ENCODE data around the gene PDCD6IP. TPM values are rescaled to one million over a fixed set of nuclear protein-coding genes. Genes with fewer than 3 reads are reported as not detected.

PDCD6IP gene
- total RNA-seq, 4 donors from 2014 or later = 177 to 319 (median 203) TPM

GRCh38 chr3:33825111-33825510, 26.7 kb downstream of the PDCD6IP start:
- no peak for TF ChIP-seq CTCF (IDR thresholded peaks at IDR 0.05; ENCODE audit: low read depth)

GRCh38 chr3:33826206-33826605, 27.8 kb downstream of the PDCD6IP start:
- TF ChIP-seq CTCF (IDR thresholded peaks at IDR 0.05; ENCODE audit: low read depth) = no peak

DNA sequence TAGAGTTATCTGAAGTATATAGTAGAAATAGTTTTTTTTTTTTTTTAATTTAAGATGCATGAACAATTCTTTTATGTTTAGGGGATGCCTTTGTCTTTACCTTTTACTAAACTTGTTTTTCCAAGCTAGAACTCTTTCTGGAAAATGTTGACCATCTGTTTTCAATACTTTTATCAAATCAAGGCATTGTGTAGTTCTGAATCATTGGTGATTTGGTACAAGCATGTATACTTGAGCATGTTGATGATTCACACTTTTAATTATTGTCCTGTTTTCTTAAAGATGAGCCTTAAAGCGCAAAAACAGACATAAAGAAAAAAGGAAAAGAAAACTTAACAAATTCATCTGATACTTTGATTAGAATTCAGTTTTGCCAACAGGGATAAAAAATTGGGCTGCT, 28.3 kb downstream of the PDCD6IP start:
- no peak for TF ChIP-seq CTCF (IDR thresholded peaks at IDR 0.05; ENCODE audit: low read depth)

DNA sequence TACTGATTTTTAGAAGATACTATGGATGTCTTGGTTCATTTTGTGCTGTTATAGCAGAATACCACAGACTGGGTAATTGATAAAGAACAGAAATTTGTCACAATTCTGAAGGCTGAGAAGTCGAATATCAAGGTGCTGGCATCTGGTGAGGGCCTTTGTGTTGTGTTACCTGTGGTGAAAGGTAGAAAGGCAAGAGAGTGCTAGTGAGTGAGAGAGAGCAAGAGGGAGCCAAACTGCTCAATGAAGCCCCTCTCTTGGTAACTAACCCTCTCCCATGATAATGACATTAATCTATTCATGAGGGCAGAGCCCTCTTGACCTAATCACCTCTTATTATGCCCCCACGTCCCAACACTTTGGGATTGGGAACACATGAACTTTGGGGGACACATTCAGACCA, 31.3 kb downstream of the PDCD6IP start:
- TF ChIP-seq CTCF (IDR thresholded peaks at IDR 0.05; ENCODE audit: low read depth) = no peak

DNA sequence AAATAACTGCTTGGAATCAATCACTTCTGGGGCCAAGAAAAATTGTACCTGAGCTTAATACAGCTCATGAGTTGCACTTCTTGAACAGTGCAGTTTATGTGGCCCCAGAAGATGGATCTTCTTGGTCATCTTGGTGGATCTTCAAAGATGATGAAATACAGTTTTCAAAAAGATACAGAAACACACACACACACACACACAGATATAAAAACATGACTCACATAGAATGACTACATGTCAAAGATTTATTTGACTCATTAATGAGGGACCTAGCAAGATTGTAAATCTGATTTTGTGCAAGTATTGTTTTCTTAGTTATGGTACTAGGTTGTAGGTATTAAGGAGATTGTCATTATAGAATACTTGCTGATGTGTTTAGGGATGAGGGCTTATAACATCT, 32.6 kb downstream of the PDCD6IP start:
- no peak for TF ChIP-seq CTCF (IDR thresholded peaks at IDR 0.05; ENCODE audit: low read depth)

DNA sequence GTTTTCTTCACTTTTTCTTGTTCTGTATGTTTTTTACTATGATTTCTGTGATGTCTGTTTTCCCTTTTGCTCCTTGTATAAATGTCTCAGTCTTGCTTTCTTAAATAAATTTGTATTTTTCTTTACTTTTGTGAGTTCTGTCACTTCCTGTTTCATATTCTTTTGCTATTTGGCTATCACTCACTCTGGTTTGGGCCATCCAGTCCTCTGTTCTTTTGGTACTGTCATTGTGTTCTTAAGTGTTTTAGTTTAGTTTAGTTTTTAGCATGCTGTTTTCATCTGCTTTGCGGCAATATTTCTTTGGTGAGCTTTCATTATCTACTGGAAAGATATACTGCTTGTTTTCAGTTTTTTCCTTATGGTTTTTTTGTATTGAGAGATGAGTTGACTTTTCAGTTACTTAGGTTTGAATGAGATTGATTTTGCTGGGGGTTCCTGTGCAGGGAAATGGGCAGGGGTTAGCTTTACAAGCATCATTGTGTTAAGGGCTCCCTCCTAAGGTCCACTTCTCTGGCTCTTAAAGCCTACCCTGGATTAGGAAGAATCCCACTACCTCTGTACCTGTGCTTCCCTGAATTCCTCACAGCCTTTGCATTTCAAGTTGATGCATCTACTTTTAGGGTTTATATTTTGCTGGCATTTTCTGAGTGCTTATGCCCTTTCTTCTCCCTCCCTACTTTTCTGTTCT, 35.1 kb downstream of the PDCD6IP start:
- no peak for TF ChIP-seq CTCF (IDR thresholded peaks at IDR 0.05; ENCODE audit: low read depth)

DNA sequence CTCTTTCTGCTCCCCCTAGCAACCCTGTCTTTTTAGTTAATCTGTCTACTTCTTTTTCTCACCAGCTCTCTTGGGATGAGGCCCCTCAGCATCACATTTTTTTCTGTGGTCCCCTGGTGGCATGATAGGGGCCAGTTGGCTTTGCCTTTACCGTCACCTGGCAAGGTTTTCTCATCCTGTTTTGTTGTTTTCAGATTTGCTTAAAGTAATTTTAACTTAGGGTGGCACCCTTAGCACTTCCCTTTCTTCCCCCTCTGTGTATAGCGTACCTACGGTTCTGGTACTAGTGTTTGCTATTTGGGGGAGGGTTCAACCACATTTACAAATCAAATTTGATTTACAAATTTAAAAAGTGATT, 35.6 kb downstream of the PDCD6IP start:
- no peak for TF ChIP-seq CTCF (IDR thresholded peaks at IDR 0.05; ENCODE audit: low read depth)
